AG09319 (cell line): ENCODE data around the gene ARL10.

Experiments used
- DNase-seq: peaks from one replicate; pipeline ENCODE4 v3.0.0-alpha.2; 2010; ENCODE audit warnings: low read depth; ENCODE audit errors: extremely low read depth
- CTCF ChIP-seq: IDR thresholded peaks from 2 replicates; pipeline ENCODE4 v1.5.1; 2011; ENCODE audit warnings: low read depth, mild to moderate bottlenecking, inconsistent platforms, low read length, moderate library complexity

The ARL10 gene

DNA sequence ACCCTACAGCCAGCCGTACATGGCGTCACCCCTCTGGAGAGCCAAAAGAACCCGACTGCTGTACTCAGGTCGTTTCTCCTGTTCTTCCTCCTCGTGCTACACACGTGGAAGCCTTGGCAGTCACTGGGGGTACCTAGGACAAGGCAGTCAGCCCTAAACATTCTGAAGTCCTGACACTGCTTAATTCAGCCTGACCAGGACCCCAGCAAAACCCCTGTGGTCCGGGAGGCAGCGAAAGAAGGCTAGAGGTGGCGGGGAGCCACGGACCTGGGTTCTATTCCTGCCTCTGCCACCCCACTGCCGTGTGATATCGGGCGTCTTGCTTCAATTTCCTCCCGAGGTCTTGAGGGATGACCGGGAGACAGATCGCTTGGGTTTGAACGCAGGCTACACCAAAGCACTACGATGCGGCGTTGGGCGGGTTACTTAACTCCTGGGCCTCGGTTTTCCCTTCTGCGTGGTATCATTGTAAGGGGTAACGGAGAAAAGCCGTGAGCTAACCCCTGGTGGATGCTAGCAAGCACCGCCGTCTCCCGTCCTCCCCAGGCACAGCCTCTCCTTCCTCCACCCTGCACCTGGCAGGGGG, 429 bp upstream of the ARL10 start:
- no peak for DNase-seq
- TF ChIP-seq CTCF = no peak

DNA sequence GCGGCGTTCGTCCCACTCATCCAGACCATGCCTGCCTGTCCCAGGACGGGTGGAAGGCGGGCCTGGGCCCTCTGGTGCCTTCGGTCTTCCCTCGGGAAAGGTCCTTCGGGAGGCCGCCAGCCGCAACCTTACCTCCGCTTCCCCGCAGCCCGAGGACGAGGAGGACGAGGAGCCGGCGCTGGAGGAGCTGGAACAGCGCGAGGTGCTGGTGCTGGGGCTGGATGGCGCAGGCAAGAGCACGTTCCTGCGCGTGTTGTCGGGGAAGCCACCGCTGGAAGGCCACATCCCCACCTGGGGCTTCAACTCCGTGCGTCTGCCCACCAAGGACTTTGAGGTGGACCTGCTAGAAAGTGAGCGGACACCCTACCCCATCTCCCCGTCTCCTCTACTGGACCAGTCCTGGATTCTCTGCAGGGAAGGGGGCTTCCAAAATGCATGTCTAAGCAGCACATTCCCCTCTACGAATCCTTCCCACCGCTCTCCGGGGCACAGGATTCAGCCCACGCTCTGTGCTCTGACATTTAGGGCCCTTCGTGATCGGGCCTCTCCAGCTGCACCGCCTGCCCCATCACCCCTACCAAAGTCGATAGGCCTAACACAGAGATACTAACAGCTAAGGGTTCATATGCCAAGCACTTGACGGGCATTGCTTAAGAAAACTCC, 1.1 kb downstream of the ARL10 start:
- DNase-seq = no peak
- no peak for TF ChIP-seq CTCF

DNA sequence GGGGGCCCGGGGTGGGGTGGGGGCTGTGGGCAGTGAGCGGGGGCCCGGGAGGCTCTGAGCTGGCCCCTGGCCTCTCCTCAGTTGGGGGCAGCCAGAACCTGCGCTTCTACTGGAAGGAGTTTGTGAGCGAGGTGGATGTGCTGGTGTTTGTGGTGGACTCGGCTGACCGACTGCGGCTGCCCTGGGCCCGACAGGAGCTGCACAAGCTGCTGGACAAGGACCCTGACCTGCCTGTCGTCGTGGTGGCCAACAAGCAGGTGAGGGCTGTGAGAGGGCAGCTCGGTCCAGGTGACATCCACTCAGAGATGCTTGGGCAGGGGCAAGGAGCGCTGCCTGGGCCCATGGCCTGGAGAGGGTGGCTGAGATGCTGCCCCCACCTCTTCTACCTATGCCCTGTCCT, 3.4 kb downstream of the ARL10 start:
- no peak for TF ChIP-seq CTCF
- no peak for DNase-seq

- DNase-seq = no peak
- TF ChIP-seq CTCF = no peak
Observed at GRCh38 chr5:176369934-176370711, 4.8 kb downstream of the ARL10 start.

GRCh38 chr5:176371621-176372539, 6.6 kb downstream of the ARL10 start:
- TF ChIP-seq CTCF = no peak
- no peak for DNase-seq

- TF ChIP-seq CTCF = no peak
- no peak for DNase-seq
Observed at GRCh38 chr5:176373100-176373818, 8.0 kb downstream of the ARL10 start.
